HG03175 (cell line): ENCODE results near the gene TBX3.
"Not testable (repeated sequence)": the region's sequence is repeated elsewhere in the genome, so short reads cannot be mapped to it uniquely, and the experiment has no call there.

Experiments used
- ATAC-seq: cut with Tn5 transposase; IDR thresholded peaks from one replicate; pipeline ENCODE4 v1.9.1; 2021; ENCODE audit warnings: mild to moderate bottlenecking, moderate library complexity; ENCODE audit not compliant: unreplicated experiment

Gene TBX3

GRCh38 chr12:114684098-114684869 is at the start of gene TBX3:
Gene TBX3, minus strand, starts transcription at chr12:114684175. Its CDS starts 975 bp downstream, at chr12:114683200.
- no peak for ATAC-seq

- ATAC-seq: no peak
Observed at GRCh38 chr12:114732426-114733030, 48.6 kb upstream of the TBX3 start.

- no peak for ATAC-seq
Observed at GRCh38 chr12:114729731-114730130, 45.8 kb upstream of the TBX3 start.

- no peak for ATAC-seq
Observed at GRCh38 chr12:114726092-114726710, 42.2 kb upstream of the TBX3 start.

GRCh38 chr12:114722176-114722575 is 38.2 kb upstream of the TBX3 start:
- not testable (repeated sequence) for ATAC-seq

DNA sequence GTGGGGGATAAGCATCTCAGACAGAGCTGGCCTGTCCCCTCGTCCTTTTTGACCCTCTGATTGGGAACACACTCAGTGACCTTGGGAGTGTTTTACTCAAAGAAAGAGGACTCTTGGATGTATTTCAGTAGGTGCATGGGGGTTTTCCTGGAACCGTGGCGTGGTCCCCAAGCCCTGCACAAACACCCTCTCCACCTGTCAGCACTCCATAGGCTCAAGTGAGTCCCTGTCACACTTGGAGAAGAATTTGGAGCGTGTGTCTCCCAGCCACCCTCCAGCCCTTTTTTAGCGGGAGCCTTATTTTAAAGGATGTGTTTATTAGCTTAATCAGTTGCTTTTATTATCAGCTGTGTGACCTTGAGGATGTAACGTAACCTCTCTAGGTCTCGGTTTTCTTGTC is 37.3 kb upstream of the TBX3 start:
- no peak for ATAC-seq

GRCh38 chr12:114713466-114714215 is 29.7 kb upstream of the TBX3 start:
- no peak for ATAC-seq

DNA sequence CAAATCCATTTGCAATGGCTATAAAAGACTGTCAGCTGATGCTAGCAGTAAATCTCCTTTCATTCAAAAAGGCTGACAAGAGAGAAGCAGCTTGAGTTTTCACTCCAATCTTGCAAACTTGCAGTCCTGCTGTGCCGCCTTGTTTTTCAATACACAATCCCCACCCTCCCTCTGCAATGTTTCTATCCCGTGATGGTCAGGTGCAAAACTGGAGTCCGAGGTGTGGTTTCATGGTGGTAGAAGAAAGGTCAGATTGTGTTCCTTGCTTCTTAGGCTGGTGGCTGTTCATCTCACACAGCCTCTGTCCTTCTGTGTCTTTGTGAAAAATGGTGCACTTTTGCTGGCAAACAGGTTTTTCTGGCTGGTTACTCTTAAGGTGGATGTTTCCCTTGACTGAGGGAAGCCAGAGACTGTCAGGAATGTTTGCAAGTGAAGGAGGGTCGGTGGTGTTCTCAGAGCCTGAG is 27.7 kb upstream of the TBX3 start:
- no peak for ATAC-seq

DNA sequence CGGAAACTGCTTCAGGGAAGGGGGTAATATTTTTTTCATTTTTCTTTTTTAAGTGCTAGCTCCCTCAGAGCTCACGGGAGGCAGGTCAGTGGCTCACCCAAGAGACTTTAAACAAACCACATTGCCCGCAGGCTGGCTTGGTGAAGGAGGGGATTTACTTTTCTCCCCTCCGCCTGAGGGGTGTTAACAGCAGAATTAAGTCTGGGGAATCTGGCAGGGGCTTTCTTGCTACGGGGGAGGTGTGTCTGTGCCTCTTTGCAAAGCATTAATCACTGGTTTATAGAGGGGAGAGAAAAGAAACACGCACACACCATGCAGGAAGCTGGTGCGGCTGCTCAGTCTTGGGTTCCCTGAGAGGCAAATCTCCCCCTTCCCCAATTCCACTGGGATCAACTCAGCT is 26.2 kb upstream of the TBX3 start:
- no peak for ATAC-seq

GRCh38 chr12:114709112-114709511 is 25.1 kb upstream of the TBX3 start:
- no peak for ATAC-seq

DNA sequence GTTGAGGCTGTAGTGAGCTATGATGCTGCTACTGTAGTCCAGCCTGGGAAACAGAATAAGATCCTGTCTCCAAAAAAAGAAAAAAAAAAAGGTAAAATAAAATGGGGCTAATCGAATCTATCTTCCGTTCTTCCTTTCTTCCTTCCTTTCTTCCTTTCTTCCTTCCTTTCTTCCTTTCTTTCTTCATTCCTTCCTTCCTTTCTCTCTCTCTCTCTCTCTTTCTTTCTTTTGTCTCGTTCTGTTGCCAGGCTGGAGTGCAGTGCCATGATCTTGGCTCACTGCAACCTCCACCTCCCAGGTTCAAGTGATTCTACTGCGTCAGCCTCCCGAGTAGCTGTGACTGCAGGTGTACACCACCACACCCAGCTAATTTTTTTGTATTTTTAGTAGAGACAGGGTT is 24.6 kb upstream of the TBX3 start:
- ATAC-seq: not testable (repeated sequence)

DNA sequence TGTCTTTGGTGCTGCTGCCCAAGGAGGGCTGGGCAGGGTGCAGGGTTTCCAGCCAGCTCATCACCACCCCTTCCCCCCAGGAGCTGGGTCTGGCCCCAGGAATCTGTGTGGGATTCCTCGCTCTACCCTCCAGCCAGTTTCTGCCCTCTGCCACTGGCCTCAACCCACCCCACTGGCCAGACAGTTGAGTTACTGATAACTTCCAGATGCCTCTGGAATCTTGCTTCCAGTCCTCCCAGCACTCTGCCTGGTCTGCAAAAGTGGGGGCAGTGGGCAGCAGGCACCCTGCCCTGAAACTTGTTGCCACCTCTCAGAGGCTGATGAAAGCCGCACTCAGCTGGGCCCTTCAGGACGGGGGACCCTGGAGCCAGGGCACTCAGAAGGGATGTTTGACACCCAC is 20.1 kb upstream of the TBX3 start:
- ATAC-seq: no peak

DNA sequence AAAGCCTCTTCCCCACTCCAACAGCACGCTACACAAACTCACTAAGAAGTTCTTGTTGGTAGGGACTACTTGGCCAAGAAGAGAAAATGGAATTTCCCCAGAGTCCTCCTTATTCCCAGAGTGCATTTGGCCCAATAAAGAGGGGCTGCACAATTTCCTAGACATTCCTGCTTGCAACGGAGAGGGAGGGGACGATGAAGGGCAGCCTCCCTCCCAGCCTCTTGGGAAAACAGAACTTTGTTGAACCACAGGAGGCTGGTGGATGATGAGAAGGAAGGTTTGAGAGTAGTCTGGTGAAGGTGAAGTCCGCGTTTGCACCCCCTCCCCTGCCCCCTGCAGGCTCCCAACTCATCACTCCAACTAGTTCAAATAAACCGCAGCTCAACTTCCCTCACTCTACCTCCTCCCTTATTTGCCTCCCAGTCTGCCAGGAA is 19.1 kb upstream of the TBX3 start:
- no peak for ATAC-seq

DNA sequence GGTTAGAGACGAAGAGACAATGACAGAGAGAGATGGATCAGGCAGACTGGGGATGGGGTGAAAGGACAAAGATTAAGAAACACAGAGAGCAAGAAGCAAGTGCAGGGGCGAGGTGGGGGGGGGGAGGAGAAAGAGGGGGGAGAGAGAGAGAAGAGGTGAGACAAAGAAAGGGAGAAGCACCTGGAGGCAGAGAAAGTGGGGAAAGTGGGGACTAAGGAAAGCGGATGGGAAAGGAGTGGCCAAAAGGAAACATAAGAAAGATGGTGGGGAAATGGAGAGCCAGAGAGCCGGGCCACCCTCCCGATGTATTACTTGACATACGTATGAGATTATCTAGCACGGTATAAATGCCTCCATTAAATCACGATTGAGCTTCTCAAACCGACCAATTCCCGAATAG is 18.5 kb upstream of the TBX3 start:
- no peak for ATAC-seq

DNA sequence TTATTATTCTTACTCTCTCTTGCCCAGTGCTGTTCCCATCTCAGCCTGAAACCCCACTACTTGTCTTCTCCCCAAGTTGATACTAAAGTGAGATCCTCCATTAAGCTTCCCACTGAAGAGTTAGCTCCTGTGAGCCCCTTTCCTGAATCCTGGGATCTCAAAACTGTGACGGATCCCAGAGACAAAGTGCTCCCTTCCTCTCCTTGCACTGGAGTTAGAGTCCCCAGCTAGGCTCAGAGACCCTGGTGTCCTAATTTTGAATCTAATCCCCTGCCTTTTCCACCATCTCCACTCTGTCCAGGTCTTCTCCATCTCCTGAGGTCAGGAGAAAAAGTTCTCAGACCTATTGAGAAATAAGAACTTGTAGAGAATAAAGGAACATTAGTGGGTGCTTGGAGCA is 17.6 kb upstream of the TBX3 start:
- no peak for ATAC-seq

GRCh38 chr12:114701104-114701414 is 17.1 kb upstream of the TBX3 start:
- ATAC-seq: no peak

DNA sequence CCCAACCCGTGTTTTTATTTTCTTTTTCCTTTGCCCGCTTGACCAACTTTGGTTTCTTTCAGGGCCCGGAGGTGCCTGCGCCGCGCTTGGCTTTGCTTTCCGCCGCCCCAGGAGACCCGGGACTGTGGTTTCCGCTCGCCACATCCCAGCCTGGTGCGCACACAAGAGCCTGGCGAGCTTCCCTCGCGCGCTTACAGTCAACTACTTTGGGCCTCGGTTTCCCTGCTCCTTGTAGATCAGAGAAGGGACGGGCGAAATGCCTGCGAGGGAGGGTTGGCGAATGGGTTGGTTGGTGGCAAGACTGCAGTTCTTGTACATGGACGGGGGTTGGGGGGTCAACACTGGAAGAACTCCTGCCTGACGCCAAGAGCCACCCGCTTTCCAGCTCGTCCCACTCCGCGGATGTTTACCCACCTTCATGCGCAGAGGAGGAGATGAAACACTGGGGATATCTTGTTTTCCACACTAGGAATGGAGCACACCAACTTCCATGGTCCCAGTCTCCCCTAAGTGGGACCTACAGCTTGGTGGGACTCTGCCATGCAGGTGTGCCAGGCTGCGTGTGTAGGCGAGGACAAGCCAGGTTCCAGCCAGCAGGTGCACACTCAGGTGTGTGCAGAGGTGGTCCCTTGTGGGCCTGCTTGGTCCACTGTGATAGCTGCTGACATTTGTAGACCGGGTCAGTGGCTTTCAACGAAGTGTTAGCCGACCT is 16.6 kb upstream of the TBX3 start:
- no peak for ATAC-seq

- ATAC-seq: no peak
Observed at GRCh38 chr12:114698566-114699163, 14.7 kb upstream of the TBX3 start.

DNA sequence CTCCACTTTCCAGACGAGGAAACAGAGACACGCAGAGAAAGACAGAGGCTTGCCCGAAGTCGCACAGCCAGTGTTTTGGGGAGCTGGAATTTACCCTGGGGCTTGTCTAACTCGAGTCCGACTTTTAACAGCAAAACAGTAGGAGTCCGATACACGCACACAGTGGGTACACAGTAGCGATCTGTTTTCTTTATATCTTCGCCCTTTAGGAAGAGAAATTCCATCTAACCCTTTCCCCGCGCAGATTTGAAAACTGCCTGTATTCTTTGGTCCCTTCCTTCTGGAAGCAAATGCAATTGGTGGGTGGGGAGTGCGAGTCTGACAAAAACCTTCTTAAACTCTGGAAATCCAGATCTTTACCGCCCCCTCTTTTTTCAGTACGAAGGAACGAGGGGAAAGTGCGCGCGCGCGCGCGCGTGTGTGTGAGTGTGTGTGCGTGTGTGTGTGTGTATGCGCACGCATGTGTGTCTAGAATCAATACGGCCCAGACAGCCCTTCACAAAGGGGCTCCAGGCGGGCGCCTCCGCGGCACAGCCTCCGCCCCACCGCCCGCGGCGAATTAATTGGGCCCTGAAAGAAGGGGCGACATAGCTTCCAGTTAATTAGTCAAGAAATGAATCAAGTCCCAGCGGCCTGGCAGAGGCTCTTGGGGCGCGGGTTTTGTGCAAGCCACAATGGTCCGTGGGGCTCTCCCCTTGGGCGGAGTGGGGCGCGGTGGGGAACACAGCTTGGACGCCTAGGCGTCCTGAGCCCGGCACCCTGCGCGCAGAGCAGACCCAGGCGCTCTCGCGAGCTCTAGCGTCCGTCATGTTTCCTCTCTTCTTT is 14.0 kb upstream of the TBX3 start:
- ATAC-seq: no peak
